Stimulated activated naive CD8-positive, alpha-beta T cell treated with anti-CD3 and anti-CD28 coated beads, Interleukin-15, amount 100 ng/mL, for 72 hours (primary cell): ENCODE measurements around the gene RNPS1.
A peak's percentile ranks its signal among the peaks of the same experiment; 100 is the strongest.
"Not testable (repeated sequence)": the region's sequence is repeated elsewhere in the genome, so short reads cannot be mapped to it uniquely, and the experiment has no call there.

ENCODE experiments used
- ATAC-seq: fragments of 150-1000 bp; cut with Tn5 transposase; 2 replicates; pipeline ENCODE4 v1.10.0; 2021; ENCODE audit warnings: mild to moderate bottlenecking, moderate library complexity
- DNase-seq, 2 donors: peaks; one replicate each; pipeline ENCODE4 v3.0.0; 2021 to 2022
- H3K27ac Mint-ChIP-seq, 2 donors: one replicate each; pipeline ENCODE4 v1.8.0; 2022; ENCODE audit warnings: mild to moderate bottlenecking in 2 of 2, mixed read lengths in 2 of 2, moderate library complexity in 2 of 2
- H3K27me3 Mint-ChIP-seq: one replicate; pipeline ENCODE4 v1.8.0; 2022; ENCODE audit warnings: mixed read lengths
- H3K4me1 Mint-ChIP-seq: one replicate; pipeline ENCODE4 v1.8.0; 2022; ENCODE audit warnings: mild to moderate bottlenecking, mixed read lengths
- H3K4me3 Mint-ChIP-seq, 2 donors: one replicate each; pipeline ENCODE4 v1.8.0; 2022; ENCODE audit warnings: mild to moderate bottlenecking in 2 of 2, mixed read lengths in 2 of 2, moderate library complexity in 1 of 2
- H3K9me3 Mint-ChIP-seq, 2 donors: one replicate each; pipeline ENCODE4 v1.8.0; 2022; ENCODE audit warnings: mixed read lengths in 2 of 2

The RNPS1 gene

GRCh38 chr16:2246301-2246885 is 21.5 kb downstream of the RNPS1 start:
- no peaks in the 10 kb centered on the region for H3K9me3 Mint-ChIP-seq
- no peak for ATAC-seq
- DNase-seq, result no peak

GRCh38 chr16:2244926-2245795 is 22.8 kb downstream of the RNPS1 start:
- Mint-ChIP-seq H3K27me3 (no peaks in the 10 kb centered on the region), H3K9me3 (no peaks in the 10 kb centered on the region), H3K4me3 (no peak overlapping the region), H3K4me1 (no peaks in the 10 kb centered on the region), H3K27ac (no peak overlapping the region)
- ATAC-seq, result no peak
- DNase-seq, result no peak

More at GRCh38 chr16:2246301-2246885, 21.5 kb downstream of the RNPS1 start:
- H3K27ac Mint-ChIP-seq, result no peak overlapping the region
- H3K27me3 Mint-ChIP-seq, result no peaks in the 10 kb centered on the region
- H3K4me3 Mint-ChIP-seq, result no peak overlapping the region
- no peaks in the 10 kb centered on the region for H3K4me1 Mint-ChIP-seq

DNA sequence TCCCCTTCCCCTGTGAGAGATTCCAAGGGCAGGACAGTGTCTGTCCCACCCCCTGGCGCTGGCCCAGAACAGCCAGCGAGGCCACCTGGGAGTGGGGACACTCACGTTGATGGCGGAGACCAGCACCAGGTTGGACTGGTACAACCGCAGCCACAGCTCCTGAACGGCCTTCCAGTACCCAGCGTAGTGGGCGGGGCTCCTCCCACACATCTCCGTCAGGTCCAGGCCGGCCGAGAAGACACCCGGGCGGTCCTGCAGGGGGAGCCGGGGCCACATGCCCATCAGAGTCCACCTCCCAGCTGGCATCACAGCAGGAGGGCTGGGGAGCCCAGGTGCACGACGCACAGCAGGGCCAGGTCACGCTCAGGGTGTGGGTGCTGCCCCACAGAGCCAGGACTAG is 23.6 kb downstream of the RNPS1 start:
- Mint-ChIP-seq H3K4me3 (no peak overlapping the region), H3K27ac (no peak overlapping the region), H3K9me3 (no peaks in the 10 kb centered on the region), H3K4me1 (no peaks in the 10 kb centered on the region), H3K27me3 (no peaks in the 10 kb centered on the region)
- DNase-seq (no peak), ATAC-seq (peak; percentile 22)

DNA sequence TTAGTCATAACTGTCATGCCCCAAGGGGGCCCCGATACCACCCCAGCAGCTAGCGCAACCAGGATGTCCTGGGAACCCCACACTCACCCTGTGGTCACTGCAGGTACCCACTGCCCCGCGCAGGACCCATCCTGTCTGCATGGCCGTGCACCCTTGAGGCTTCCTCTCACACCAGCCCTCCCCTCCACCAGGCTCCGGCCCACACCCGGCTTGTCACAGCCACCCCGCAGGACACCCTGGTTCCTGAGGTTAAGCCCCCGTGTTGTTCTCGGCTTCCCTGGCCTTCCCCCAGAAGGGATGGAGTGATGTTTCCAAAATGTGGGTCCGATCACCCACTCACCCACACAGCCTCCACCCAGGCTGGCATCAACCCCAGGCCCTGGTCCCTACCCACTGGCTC is 24.1 kb downstream of the RNPS1 start:
- DNase-seq, result no peak
- no peak overlapping the region for H3K4me3 Mint-ChIP-seq
- no peaks in the 10 kb centered on the region for H3K27me3 Mint-ChIP-seq
- H3K27ac Mint-ChIP-seq, result no peak overlapping the region
- H3K4me1 Mint-ChIP-seq, result no peaks in the 10 kb centered on the region
- no peaks in the 10 kb centered on the region for H3K9me3 Mint-ChIP-seq
- ATAC-seq, result peak; percentile 26

DNA sequence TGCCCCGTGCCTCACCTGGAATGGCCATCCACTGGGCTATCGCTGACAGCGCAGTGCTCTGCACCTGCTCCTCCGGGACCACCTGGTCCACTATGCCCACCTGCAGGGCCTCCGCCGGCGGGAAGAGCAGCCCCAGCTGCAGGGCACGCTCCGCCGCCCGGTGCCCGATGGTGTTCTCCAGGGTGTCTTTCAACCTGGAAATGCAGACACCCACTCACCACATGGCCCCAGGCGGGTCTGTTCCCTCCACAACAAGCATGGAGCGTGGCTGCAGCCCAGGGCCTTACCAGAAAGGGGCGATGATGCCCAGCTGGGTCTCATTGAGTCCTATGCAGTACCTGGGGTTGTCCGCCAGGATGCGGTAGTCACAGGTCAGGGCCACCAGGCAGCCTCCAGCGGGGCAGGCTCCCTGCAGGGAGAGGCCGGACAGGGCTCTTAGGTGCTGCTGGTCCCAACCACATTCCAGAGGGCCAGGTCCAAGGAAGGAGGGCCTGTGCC is 24.8 kb downstream of the RNPS1 start:
- Mint-ChIP-seq H3K9me3 (no peaks in the 10 kb centered on the region), H3K4me3 (no peak overlapping the region), H3K27me3 (no peaks in the 10 kb centered on the region), H3K27ac (peak overlapping the region in 1 of 2 donors; percentile 19), H3K4me1 (no peaks in the 10 kb centered on the region)
- no peak for ATAC-seq
- no peak for DNase-seq

GRCh38 chr16:2242598-2242997 is 25.3 kb downstream of the RNPS1 start:
- Mint-ChIP-seq H3K9me3 (no peaks in the 10 kb centered on the region), H3K4me3 (no peak overlapping the region), H3K27ac (no peak overlapping the region), H3K27me3 (peaks cover 2% of the 10 kb centered on the region), H3K4me1 (no peaks in the 10 kb centered on the region)
- DNase-seq (no peak), ATAC-seq (no peak)

- not testable (repeated sequence) for H3K4me1 Mint-ChIP-seq, H3K9me3 Mint-ChIP-seq, DNase-seq, H3K27ac Mint-ChIP-seq, ATAC-seq, H3K4me3 Mint-ChIP-seq
- H3K27me3 Mint-ChIP-seq, result peaks cover 25% of the 10 kb centered on the region
Measured at GRCh38 chr16:2240331-2240730, 27.6 kb downstream of the RNPS1 start.

DNA sequence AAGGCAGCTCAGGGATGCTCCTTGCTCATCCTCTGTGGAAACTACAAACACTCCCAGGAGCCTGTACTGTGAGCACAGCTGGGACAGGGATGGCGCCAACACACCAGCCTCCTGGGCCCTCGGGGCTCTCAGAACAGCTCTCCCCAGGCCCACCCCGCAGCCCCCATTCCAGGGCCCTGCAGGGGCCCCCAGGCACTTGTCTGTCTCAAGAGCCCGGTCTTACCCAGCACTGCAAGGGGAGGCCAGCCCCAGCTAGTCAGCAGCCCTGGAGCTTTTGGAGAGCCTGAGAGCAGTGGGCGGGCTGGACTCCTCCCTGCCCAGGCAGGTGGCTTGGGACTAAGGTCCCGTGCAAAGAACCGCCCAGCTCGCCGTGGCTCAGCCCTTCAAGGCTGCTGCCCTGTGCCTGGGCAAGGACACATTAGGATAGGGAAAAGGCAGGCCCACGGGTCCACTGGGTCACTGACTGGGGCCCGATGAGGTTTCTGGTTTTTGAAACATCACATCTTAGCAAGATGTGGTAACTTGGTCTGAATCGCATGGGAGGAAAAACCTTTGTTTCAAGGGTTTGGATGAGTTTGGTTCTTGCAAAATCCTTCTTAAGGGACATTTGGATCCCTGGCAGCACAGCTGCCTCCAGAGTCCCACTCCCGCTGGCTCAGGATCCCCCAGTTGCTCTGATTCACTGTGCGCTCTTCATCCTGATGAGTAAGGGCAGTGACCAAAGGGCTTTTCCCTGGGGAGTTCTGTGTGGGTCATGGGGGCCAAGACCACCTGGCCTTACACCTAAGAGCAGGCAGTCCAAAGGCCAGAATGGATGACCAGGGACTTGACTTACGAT is 28.9 kb downstream of the RNPS1 start:
- H3K4me3 Mint-ChIP-seq, result no peak overlapping the region
- peaks cover 5% of the 10 kb centered on the region for H3K4me1 Mint-ChIP-seq
- no peak for ATAC-seq

DNA sequence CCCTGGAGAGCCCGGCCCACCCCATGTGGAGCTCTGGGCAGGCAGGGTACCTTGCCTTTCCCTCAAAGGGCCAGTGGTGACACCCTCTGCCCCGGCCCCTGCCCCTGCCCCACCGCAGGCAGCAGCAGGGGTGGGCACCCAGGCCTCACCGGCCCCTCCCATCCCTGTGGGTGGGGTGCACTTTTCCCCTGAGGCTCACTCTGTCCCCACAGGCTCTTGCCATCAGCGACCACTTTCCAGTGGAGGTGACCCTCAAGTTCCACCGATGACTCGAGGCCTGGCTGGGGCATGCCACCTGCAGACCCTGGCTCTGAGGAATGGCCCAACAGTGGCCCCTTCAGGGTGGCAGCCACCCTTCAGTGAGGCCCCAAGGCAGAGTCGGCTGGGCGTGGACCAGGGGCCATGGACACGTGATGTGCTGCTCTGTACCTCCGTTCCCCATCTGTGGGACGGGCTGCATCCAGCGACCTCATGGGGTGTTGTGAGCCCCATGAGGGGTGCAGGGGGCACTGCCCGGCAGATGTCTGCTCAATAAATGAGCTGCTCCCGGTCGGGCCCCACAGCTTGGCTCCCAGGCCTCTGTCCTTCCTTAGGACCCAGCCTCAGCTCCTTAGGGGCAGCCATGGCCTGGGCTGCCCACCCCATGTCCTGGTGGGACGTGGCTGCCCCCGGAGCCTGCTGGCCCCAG is 29.6 kb downstream of the RNPS1 start:
- DNase-seq (no peak), ATAC-seq (peak; percentile 12)
- H3K4me1 Mint-ChIP-seq, result peaks cover 5% of the 10 kb centered on the region
- no peaks in the 10 kb centered on the region for H3K9me3 Mint-ChIP-seq
- no peak overlapping the region for H3K4me3 Mint-ChIP-seq
- peaks cover 28% of the 10 kb centered on the region for H3K27me3 Mint-ChIP-seq
- no peak overlapping the region for H3K27ac Mint-ChIP-seq

More for the DNA sequence above, 28.9 kb downstream of the RNPS1 start:
- Mint-ChIP-seq H3K27me3 (peaks cover 28% of the 10 kb centered on the region), H3K27ac (no peak overlapping the region), H3K9me3 (no peaks in the 10 kb centered on the region)
- no peak for DNase-seq

DNA sequence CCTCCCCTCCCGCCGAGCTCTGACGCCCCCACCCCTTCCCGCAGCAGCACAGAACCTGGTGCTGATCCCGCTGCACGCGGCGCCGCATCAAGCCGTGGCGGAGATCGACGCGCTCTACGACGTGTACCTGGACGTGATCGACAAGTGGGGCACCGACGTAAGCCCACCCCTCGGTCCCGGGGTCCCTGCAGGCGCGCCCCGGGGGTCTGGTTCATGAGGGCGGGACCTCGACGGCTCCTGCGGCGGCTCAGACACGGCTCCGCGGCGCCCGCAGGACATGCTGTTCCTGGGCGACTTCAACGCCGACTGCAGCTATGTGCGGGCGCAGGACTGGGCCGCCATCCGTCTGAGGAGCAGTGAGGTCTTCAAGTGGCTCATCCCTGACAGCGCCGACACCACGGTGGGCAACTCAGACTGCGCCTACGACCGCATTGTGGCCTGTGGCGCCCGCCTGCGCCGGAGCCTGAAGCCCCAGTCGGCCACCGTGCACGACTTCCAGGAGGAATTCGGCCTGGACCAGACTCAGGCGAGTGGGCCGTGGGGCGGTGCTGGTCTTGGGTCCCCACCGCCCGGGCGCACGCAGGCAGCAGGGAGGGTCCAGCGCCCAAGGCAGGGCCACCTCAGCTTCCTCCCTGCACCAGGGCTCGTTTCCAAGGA is 30.3 kb downstream of the RNPS1 start:
- ATAC-seq (no peak), DNase-seq (no peak)
- Mint-ChIP-seq H3K4me3 (no peak overlapping the region), H3K27ac (no peak overlapping the region), H3K27me3 (peaks cover 28% of the 10 kb centered on the region), H3K4me1 (peaks cover 5% of the 10 kb centered on the region), H3K9me3 (no peaks in the 10 kb centered on the region)

DNA sequence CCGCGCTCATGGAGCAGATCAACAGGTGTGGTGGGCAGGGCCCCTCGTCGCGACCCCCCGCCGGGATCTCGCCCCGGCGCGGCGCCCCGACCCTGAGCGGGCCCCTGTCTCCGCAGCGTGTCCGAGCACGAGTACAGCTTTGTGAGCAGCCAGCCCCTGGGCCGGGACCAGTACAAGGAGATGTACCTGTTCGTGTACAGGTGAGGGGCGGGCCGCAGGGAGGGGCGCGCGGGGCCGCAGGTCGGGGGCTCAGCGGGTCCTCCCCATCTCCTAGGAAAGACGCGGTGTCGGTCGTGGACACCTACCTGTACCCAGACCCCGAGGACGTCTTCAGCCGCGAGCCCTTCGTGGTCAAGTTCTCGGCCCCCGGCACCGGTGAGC is 30.8 kb downstream of the RNPS1 start:
- Mint-ChIP-seq H3K4me1 (peaks cover 5% of the 10 kb centered on the region), H3K27me3 (peaks cover 28% of the 10 kb centered on the region), H3K9me3 (no peaks in the 10 kb centered on the region), H3K27ac (no peak overlapping the region), H3K4me3 (no peak overlapping the region)
- DNase-seq (no peak), ATAC-seq (peak; percentile 11)

- no peaks in the 10 kb centered on the region for H3K9me3 Mint-ChIP-seq
- H3K4me1 Mint-ChIP-seq, result peaks cover 5% of the 10 kb centered on the region
- ATAC-seq, result peak; percentile 29
- H3K27me3 Mint-ChIP-seq, result peaks cover 28% of the 10 kb centered on the region
- H3K27ac Mint-ChIP-seq, result peak within 1 kb of the TSS in 1 of 2 donors; percentile 67
- H3K4me3 Mint-ChIP-seq, result no peak within 1 kb of the TSS
- DNase-seq, result no peak
Measured at GRCh38 chr16:2236337-2237101, 31.4 kb downstream of the RNPS1 start, which contains the start of gene DNASE1L2. TSS of gene DNASE1L2 (plus strand) at chr16:2236444. CDS start at chr16:2236817, 373 bp downstream.

DNA sequence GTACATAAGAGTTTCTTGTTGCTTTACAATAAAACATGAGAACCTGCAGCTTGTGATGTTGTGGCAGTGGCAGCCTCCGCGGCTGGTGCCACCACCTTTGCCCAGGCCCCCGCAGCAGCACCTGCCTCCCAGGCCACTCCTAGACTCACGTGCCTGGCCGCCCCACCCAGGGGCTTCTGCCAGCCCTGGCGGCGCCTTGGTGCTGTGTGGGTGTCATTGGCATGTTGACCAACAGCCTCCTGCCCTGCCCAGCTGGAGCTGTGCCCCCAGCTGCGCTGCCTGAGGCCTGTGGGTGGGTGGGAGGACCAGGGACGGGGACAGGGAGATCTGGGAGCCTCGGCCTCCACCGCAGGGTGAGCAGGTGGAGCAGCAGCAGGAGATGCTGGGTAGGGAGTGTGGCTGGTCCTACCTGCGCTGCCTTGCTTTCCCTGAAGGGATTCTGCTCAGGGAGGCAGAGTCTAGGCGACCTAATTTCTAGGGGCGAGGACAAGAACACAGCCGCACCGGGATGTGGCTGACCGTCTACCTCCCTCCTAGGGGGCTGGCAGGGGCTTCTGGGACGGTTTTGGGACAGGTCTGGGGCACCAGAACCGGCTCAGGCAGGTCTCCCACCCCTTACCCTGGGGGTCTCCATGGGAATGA is 32.1 kb downstream of the RNPS1 start:
- Mint-ChIP-seq H3K9me3 (no peaks in the 10 kb centered on the region), H3K4me3 (no peak overlapping the region), H3K4me1 (peaks cover 5% of the 10 kb centered on the region), H3K27me3 (peaks cover 28% of the 10 kb centered on the region), H3K27ac (peak overlapping the region in 1 of 2 donors; percentile 67)
- no peak for DNase-seq
- peak; percentile 2 for ATAC-seq

DNA sequence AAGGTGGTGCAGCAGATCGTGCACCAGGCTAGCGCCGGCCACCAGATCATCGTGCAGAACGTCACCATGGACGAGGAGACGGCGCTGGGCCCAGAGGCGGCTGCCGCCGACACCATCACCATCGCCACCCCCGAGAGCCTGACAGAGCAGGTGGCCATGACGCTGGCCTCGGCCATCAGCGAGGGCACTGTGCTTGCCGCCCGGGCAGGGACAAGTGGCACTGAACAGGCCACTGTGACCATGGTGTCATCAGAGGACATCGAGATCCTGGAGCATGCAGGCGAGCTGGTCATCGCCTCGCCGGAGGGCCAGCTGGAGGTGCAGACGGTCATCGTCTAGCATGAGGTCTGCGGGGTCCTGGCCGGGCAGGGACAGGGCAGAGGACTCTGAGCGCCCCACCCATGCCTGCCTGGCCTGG is 32.7 kb downstream of the RNPS1 start:
- no peak overlapping the region for H3K4me3 Mint-ChIP-seq
- ATAC-seq (no peak), DNase-seq (no peak)
- peaks cover 5% of the 10 kb centered on the region for H3K4me1 Mint-ChIP-seq
- H3K9me3 Mint-ChIP-seq, result no peaks in the 10 kb centered on the region
- H3K27ac Mint-ChIP-seq, result peak overlapping the region in 1 of 2 donors; percentile 48
- H3K27me3 Mint-ChIP-seq, result peaks cover 28% of the 10 kb centered on the region
